Gastroesophageal sphincter (tissue), 4 donors: Measurements from ENCODE around the gene DOCK2. TPM values are rescaled to one million over a fixed set of nuclear protein-coding genes. Genes with fewer than 3 reads are reported as not detected.

ENCODE experiments used
- ATAC-seq: fragments of 150-250 bp; one replicate; pipeline ENCODE4 v1.9.1; 2016; ENCODE audit warnings: mild to moderate bottlenecking, moderate library complexity
- H3K27ac ChIP-seq, 4 donors: fragments of 200-600 bp; sonication (generic) in 3 of 4; 1 replicate in 3 of 4; 2 replicates in 1 of 4; pipeline ENCODE4 v1.5.1; 2016 to 2019
- H3K27me3 ChIP-seq: fragments of 200-600 bp; sonication (generic); one replicate; pipeline ENCODE4 v1.5.1; 2019
- H3K36me3 ChIP-seq, 2 donors: fragments of 200-600 bp; sonication (generic); one replicate each; pipeline ENCODE4 v1.5.1; 2019; ENCODE audit warnings: control low read depth in 1 of 2
- H3K4me1 ChIP-seq, 3 donors: fragments of 200-600 bp; sonication (generic); 1 replicate in 2 of 3; 2 replicates in 1 of 3; pipeline ENCODE4 v1.5.1; 2016 to 2019; ENCODE audit warnings: control low read depth in 2 of 3
- H3K4me3 ChIP-seq, 2 donors: fragments of 200-600 bp; sonication (generic); one replicate each; pipeline ENCODE4 v1.5.1; 2019; ENCODE audit warnings: mild to moderate bottlenecking in 1 of 2, moderate library complexity in 1 of 2
- H3K9me3 ChIP-seq, 3 donors: fragments of 200-600 bp; sonication (generic); one replicate each; pipeline ENCODE4 v1.5.1; 2017 to 2019; ENCODE audit warnings: control low read depth in 2 of 3
- CTCF ChIP-seq, 4 experiments: fragments of 200-600 bp in 2 of 4; fragments of 450-650 bp in 2 of 4; sonication (generic) in 1 of 4; IDR thresholded peaks; one replicate each; pipeline ENCODE4 v1.5.1; 2017 to 2019; ENCODE audit warnings: antibody characterized with exemption in 4 of 4, mild to moderate bottlenecking in 2 of 4, moderate library complexity in 2 of 4
- EP300 ChIP-seq: sonication (generic); formaldehyde crosslinking; IDR thresholded peaks from one replicate; pipeline ENCODE4 v1.6.1; 2017; ENCODE audit warnings: antibody characterized with exemption, mild to moderate bottlenecking
- POLR2A ChIP-seq, 2 donors: fragments of 450-650 bp; IDR thresholded peaks; one replicate each; pipeline ENCODE4 v1.6.1; 2017; ENCODE audit warnings: antibody characterized with exemption in 2 of 2, mild to moderate bottlenecking in 2 of 2, moderate library complexity in 1 of 2
- POLR2AphosphoS5 ChIP-seq: sonication (generic); formaldehyde crosslinking; IDR thresholded peaks from one replicate; pipeline ENCODE4 v1.6.1; 2017; ENCODE audit warnings: antibody characterized with exemption
- WGBS, 2 donors: methylation state at CpG; one replicate each; pipeline ENCODE4 v1.1.5; 2018; ENCODE audit warnings: low coverage in 1 of 2; 5-methylcytosine and 5-hydroxymethylcytosine counted together
- total RNA-seq, 4 donors: library from RNA; depleted of rRNA; stranded (reverse); fragments of >200 nt; gene quantifications; one replicate each; pipeline ENCODE4 v1.1.0, GENCODE V29; 2016

The DOCK2 gene
- total RNA-seq, 4 donors from 2014 or later: 9.3 to 20.6 (median 11.8) TPM

- no peak overlapping the region for H3K27ac ChIP-seq
- no peaks in the 10 kb centered on the region for H3K36me3 ChIP-seq
- WGBS, 2 donors: 95 to 97% methylated on average over 6 to 8 of the region's 10 CpGs
- no peak for TF ChIP-seq POLR2A (IDR thresholded peaks at IDR 0.05)
- no peak for TF ChIP-seq CTCF (IDR thresholded peaks at IDR 0.05)
- no peak for TF ChIP-seq EP300
- TF ChIP-seq POLR2AphosphoS5: no peak
- H3K27me3 ChIP-seq: no peaks in the 10 kb centered on the region
- no peak for ATAC-seq
- H3K9me3 ChIP-seq: no peaks in the 10 kb centered on the region
- H3K4me3 ChIP-seq: no peak overlapping the region
- H3K4me1 ChIP-seq: no peaks in the 10 kb centered on the region
These were observed 119.1 kb downstream of the DOCK2 start for GRCh38 chr5:169756071-169756765.

GRCh38 chr5:169757016-169757415 lies 119.9 kb downstream of the DOCK2 start:
- no peaks in the 10 kb centered on the region for H3K4me1 ChIP-seq
- no peaks in the 10 kb centered on the region for H3K9me3 ChIP-seq
- H3K36me3 ChIP-seq: no peaks in the 10 kb centered on the region
- no peak for ATAC-seq
- TF ChIP-seq EP300: no peak
- no peak for TF ChIP-seq POLR2A (IDR thresholded peaks at IDR 0.05)
- TF ChIP-seq POLR2AphosphoS5: no peak
- TF ChIP-seq CTCF (IDR thresholded peaks at IDR 0.05): no peak
- 100% methylated on average over 1 of the region's 1 CpG for WGBS, 2 donors
- H3K27ac ChIP-seq: no peak overlapping the region
- H3K4me3 ChIP-seq: no peak overlapping the region
- H3K27me3 ChIP-seq: no peaks in the 10 kb centered on the region

GRCh38 chr5:169758886-169759285 lies 121.8 kb downstream of the DOCK2 start:
- H3K36me3 ChIP-seq: no peaks in the 10 kb centered on the region
- no peak overlapping the region for H3K4me3 ChIP-seq
- TF ChIP-seq POLR2A (IDR thresholded peaks at IDR 0.05): no peak
- TF ChIP-seq EP300: no peak
- no peak for TF ChIP-seq POLR2AphosphoS5
- TF ChIP-seq CTCF (IDR thresholded peaks at IDR 0.05): no peak
- H3K27ac ChIP-seq: no peak overlapping the region
- no peaks in the 10 kb centered on the region for H3K9me3 ChIP-seq
- no peaks in the 10 kb centered on the region for H3K4me1 ChIP-seq
- no peaks in the 10 kb centered on the region for H3K27me3 ChIP-seq
- no peak for ATAC-seq

GRCh38 chr5:169760229-169760628 lies 123.2 kb downstream of the DOCK2 start:
- no peak for ATAC-seq
- Histone ChIP-seq H3K4me1 (no peaks in the 10 kb centered on the region), H3K27ac (no peak overlapping the region), H3K9me3 (no peaks in the 10 kb centered on the region), H3K27me3 (no peaks in the 10 kb centered on the region), H3K36me3 (no peaks in the 10 kb centered on the region), H3K4me3 (no peak overlapping the region)
- TF ChIP-seq POLR2AphosphoS5 (no peak), EP300 (no peak), POLR2A (IDR thresholded peaks at IDR 0.05) (no peak), CTCF (IDR thresholded peaks at IDR 0.05) (no peak)

GRCh38 chr5:169762338-169763095 lies 125.4 kb downstream of the DOCK2 start:
- no peak for ATAC-seq
- WGBS, 2 donors: 69 to 91% methylated on average over 2 of the region's 2 CpGs
- TF ChIP-seq EP300: no peak
- TF ChIP-seq CTCF (IDR thresholded peaks at IDR 0.05): no peak
- no peak for TF ChIP-seq POLR2A (IDR thresholded peaks at IDR 0.05)
- no peak for TF ChIP-seq POLR2AphosphoS5

More at GRCh38 chr5:169762338-169763095, 125.4 kb downstream of the DOCK2 start:
- H3K36me3 ChIP-seq: no peaks in the 10 kb centered on the region
- H3K27me3 ChIP-seq: peaks cover 5% of the 10 kb centered on the region
- H3K4me3 ChIP-seq: no peak overlapping the region
- H3K27ac ChIP-seq: no peak overlapping the region
- no peaks in the 10 kb centered on the region for H3K9me3 ChIP-seq
- H3K4me1 ChIP-seq: no peaks in the 10 kb centered on the region
